HG03196 (cell line): Measurements from ENCODE around the gene MTCH2.
"Not testable (repeated sequence)": the region's sequence is repeated elsewhere in the genome, so short reads cannot be mapped to it uniquely, and the experiment has no call there.

Experiments used
- ATAC-seq: cut with Tn5 transposase; IDR thresholded peaks from one replicate; pipeline ENCODE4 v1.9.1; 2021; ENCODE audit not compliant: unreplicated experiment

The MTCH2 gene

DNA sequence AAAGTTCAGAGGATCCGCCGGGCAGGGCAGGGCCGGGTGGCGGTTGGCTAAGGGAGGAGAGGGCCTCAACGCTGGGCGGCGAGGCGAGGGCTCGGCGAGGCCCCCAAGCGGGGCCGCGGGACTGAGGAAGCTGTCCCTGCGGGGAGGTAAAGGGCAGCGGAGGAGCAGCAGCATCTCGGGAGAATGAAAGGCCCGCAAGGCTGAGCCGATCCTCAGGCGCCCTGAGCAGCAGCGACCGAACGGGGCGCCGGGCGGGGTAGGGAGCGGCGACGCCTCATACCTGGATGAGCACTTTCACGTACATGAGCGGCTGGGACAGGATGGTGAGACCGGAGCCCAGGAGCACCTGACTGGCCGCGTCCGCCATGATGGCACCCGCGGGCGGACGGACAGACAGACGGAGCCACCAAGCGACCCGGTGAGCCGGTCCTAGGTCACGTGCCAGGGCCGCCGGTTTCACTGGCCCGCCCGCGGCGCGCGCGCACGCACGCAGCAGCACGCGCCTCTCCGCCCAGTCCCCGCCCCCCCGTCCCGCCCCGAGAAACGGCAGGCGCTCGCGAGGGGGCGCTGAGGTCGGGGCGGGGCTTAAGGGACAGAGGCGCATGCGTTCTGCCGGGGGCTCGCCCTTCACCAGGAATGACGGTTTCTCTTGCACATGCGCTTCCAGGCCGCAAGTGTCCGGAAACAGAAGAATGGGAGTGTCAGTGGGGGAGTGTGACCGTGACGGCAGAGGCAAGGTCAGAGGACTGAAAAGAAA lies at the start of gene MTCH2:
Gene MTCH2 (minus strand): TSS at position 461 of the 757 bp plus-strand sequence. CDS start 94 bp downstream, at position 367.
- peak; percentile 88 for ATAC-seq

- no peak for ATAC-seq
Measured at GRCh38 chr11:47691979-47692378, 49.6 kb upstream of the MTCH2 start.

- no peak for ATAC-seq
Measured at GRCh38 chr11:47689480-47689879, 47.1 kb upstream of the MTCH2 start.

DNA sequence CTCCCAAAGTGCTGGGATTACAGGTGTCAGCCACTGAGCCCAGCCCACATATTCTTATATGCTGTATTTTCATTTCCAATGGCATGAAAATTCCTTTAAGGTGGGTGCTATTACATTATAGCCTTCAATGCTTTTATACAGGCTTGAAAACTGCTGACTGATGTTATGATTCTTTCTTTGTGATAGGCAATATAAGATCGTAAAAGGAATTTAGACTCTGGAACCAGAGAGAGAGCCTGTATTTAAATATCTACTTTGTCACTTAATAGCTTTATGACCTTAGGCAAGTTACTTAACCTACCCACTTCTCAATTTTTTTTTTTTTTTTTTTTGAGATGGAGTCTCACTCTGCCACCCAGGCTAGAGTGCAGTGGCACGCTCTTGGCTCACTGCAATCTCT lies 46.6 kb upstream of the MTCH2 start:
- no peak for ATAC-seq

- ATAC-seq, result no peak
Measured at GRCh38 chr11:47688111-47688510, 45.8 kb upstream of the MTCH2 start.

- ATAC-seq, result not testable (repeated sequence)
Measured at GRCh38 chr11:47686704-47687103, 44.3 kb upstream of the MTCH2 start.

- ATAC-seq, result no peak
Measured at GRCh38 chr11:47686151-47686550, 43.8 kb upstream of the MTCH2 start.

GRCh38 chr11:47675851-47676250 lies 33.5 kb upstream of the MTCH2 start:
- ATAC-seq, result no peak

GRCh38 chr11:47672283-47672730 lies 29.9 kb upstream of the MTCH2 start:
- no peak for ATAC-seq

GRCh38 chr11:47669856-47670255 lies 27.5 kb upstream of the MTCH2 start:
- ATAC-seq, result no peak

GRCh38 chr11:47668665-47669064 lies 26.3 kb upstream of the MTCH2 start:
- no peak for ATAC-seq

GRCh38 chr11:47667555-47667954 lies 25.2 kb upstream of the MTCH2 start:
- no peak for ATAC-seq

- no peak for ATAC-seq
Measured at GRCh38 chr11:47667135-47667534, 24.8 kb upstream of the MTCH2 start.

DNA sequence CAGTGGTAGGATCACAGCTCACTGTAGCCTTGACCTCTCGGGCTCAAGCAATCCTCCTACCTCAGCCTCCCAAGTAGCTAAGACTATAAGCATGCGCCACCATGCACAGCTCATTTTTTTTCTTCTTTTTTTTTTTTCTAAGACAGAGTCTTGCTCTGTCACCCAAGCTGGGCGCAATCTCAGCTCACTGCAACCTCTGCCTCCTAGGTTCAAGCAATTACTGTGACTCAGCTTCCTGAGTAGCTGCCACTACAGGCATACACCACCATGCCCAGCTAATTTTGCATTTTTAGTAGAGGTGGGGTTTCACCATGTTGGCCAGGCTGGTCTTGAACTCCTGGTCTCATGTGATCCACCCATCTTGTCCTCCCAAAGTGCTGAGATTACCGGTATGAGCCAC lies 22.6 kb upstream of the MTCH2 start:
- not testable (repeated sequence) for ATAC-seq

DNA sequence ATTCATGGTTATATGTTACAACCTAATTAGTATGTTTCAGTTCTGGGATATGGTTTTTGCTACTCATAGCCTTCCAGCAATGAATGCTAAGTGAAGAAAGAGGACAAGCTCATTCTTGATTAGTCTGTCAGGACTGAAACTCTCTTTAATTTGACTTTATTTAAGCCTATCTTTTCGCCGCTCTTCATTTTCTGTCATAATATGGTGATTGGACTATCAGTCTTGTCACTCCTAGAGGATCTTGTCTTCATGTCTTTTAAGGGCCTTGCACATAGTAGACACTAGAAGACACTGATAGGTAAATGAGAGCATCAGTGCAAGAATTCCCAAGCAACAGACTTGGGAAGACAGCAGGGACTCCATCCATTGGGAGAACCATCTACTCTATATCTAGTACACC lies 18.9 kb upstream of the MTCH2 start:
- ATAC-seq, result no peak

DNA sequence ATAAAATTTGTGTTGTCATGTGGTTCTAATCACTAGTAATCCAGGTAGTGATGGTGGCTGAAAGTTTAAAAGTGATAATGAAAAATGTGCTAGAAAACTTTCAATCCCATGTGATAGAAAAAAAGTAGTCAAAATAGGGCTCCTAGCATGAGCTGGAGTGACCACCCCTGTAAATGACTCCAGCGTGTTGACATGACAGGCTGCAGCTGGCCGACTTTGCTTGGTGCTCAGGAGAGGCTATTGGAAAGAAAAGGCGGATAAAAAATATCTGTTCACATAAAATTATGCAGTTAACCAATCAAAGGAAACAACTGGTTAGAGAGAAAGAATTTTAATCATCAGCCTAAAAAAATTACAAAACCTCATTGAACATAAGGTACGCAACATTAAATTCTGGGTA lies 16.9 kb upstream of the MTCH2 start:
- ATAC-seq, result no peak

- ATAC-seq, result no peak
Measured at GRCh38 chr11:47656260-47656885, 14.0 kb upstream of the MTCH2 start.

- no peak for ATAC-seq
Measured at GRCh38 chr11:47651818-47652469, 9.6 kb upstream of the MTCH2 start.

DNA sequence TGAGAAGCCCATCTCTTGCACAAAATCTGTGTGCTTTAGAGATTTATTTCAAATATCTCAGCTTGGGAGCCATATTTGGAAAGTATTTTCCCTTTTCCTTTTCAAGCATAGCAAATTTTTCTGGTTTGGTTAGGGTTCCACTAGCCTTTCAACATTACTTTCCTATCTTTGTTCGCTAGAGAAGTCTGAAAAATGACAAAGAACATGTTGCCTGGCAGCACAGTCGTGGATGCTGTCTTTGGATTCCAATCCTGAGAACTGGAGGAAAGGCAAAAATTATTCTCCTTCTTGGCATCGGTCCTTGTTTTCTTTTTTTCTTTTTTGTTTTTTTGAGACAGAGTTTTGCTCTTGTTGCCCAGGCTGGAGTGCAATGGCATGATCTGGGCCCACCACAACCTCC lies 6.9 kb upstream of the MTCH2 start:
- ATAC-seq, result no peak

GRCh38 chr11:47646019-47646418 lies 3.7 kb upstream of the MTCH2 start:
- no peak for ATAC-seq

DNA sequence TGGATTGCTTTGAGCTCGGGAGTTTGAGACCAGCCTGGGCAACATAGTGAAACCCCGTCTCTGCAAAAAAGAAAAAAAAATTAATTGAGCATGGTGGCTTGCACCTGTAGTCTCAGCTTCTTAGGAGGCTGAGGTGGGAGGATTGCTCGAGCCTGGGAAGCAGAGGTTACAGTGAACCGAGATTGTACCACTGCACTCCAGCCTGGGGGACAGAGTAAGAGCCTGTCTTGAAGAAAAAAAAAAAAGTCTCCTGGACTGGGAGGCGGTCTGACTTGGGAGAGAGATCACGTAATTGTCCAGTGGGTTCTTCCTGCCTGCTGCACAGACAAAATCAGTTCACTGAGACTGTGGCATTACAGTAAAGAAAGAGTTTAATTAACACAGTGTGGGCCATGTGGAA lies 3.1 kb upstream of the MTCH2 start:
- ATAC-seq, result no peak

DNA sequence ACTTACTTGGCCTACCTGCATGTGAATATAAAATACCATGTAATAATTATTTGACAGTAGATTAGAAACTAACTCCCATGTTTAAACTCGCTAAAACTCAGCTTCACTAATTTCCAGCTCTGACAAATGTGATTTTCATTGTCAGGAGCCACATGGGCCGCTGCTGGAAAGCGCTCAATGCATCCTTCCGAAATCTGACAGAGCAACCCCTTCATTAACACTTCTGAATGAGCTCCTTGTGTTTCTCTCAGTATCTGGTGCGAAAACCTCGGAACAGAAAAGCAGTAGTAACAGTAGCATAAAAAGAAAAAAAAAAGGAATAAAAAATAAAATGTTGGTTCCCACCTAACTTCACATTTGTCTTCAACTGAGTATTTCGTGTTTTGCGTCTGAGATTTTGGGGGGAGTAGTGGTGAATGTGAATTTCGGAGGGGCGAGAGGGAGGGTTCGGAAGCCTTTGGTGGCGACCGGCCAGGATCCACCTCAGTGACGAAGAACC lies 710 bp downstream of the MTCH2 start:
- ATAC-seq, result no peak
